NK-92 (cell line): ENCODE measurements around the gene TSPOAP1.
A peak's percentile ranks its signal among the peaks of the same experiment; 100 is the strongest.

ENCODE experiments used
- DNase-seq: peaks from one replicate; lab custom pipeline; 2025; ENCODE audit not compliant: unreplicated experiment; lab: John Stamatoyannopoulos, UW

Gene TSPOAP1

GRCh38 chr17:58340405-58340876 lies 11.8 kb upstream of the TSPOAP1 start:
- DNase-seq: no peak

DNA sequence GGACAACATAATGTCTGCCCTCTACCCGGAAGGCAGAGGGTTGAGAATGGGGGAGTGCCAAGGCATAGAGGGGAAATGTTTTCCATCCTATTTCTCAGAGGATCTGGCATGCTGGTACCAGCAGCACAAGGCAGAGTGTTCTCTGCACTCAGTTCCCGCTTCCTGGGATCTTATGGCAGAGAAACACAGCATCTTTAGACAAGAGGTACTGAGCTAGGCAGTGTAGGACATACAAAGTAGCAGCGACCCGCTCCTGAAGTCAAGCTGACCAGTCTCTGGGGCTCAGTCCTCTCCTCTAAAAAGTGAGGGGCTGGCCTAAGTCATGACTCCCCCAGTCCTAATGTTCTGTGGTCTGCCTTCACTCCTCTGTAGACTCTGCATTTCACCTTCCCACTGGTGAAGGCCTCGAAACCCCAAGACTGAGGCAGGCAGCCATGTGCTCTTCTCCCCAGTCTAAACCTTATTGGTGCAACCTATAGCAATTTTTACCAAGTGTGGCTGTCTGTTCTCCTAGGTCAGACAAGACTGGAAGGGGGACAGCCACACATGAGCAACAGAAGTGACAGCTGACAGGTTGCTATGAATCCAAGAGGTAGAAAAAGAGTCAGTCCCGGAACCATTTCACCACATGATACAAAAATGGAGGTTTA lies 11.3 kb upstream of the TSPOAP1 start:
- no peak for DNase-seq

DNA sequence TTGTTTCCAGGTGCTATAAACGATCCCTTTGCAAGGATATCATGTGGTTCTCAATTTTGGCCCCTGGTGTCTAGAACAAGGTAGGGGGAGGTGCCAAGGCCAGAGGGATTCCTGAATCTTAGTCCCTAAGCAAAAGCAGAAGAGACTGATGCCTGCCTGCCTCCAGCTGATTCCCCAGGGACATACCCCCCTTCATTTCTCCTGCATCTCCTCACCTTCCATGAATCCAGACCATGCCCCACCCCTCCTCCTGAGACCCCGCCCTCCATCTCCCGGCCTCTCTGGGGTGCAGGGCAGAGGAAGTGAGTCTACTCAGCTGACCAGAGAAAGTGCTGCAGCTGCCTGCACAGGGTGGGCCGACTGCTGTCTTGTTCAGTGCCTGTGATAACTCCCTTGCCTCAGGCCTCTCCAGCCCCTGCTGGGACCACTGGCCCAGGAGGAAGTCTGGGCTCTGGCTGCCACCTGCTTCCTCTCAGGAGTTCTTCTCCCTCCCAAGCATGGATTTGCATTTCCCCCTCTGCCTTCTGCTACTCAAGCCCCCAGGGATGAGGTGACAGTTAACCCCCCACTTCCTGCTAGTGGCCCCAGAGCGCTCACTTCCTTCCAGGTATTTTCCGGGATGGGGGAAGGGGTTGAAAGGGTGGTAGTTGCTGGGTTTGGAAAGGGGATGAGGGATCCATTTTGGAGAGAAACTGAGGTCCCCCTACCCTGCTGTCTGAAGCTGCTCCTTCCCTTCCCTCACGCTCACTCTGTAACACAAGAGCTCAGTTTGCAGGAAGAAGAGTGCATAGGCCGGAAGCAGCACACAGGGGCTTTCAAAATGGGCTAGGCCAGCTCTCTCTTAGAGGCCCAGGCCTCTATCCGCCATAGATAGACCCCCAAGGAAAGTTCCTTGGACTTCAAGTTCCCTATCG lies 10.5 kb upstream of the TSPOAP1 start:
- DNase-seq: no peak

DNA sequence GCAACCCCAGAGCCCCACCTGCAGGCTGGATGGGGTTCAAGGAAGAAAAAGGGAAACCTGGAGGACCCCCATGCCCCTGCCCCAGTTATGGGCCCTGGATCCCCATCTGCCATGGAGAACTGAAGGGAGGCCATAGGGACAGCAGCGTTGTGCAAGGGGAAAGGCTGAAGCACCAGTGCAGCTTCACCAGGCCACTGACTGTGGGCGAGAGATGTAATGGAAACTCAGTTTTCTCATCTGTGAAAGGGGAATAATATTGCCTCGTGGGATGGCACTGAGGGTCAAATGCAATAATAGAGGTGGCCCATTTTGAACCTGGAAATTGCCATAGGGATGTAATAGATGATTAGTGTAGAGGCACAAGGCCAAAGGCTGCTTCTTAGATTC lies 9.9 kb upstream of the TSPOAP1 start:
- no peak for DNase-seq

GRCh38 chr17:58337600-58338453 lies 9.2 kb upstream of the TSPOAP1 start:
- DNase-seq: peak; percentile 33

- DNase-seq: no peak
Observed at GRCh38 chr17:58337210-58337599, 8.6 kb upstream of the TSPOAP1 start.

DNA sequence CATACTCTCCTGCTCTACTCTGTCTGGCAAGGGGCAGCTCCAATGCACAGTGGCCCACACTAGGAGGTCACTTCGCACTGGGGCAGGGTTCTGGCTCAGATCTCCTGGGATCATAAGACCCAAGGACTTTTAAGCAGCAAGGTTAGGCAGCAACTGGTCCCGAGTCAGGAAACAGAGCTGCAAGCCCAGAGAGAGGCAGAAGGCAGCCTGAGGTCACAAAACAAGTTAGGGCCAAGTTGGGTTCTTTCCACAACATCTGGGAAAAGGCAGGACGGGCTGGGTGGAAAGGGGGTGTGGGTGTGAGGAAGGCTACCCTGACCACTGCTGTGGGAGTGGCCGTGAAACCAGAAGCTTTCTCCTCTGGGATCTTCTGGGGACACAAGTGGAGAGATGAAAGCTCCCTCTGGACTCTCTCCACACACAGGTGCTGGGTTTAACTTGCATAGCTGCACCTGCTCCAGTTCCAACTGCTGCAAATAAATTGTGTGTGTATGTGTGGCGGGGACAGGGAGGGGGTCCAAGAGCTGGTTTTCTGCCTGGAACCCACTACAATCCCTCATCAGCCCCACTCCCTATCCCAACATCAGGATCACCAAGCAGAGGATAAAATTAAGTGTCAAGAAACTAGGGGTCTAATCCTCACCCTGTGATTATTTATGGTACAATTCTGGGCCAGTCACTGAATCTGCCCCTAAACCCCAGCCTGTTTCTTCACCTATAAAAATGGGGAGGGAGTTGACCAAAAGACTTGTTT lies 8.0 kb upstream of the TSPOAP1 start:
- DNase-seq: no peak

- DNase-seq: no peak
Observed at GRCh38 chr17:58335779-58336455, 7.3 kb upstream of the TSPOAP1 start.

DNA sequence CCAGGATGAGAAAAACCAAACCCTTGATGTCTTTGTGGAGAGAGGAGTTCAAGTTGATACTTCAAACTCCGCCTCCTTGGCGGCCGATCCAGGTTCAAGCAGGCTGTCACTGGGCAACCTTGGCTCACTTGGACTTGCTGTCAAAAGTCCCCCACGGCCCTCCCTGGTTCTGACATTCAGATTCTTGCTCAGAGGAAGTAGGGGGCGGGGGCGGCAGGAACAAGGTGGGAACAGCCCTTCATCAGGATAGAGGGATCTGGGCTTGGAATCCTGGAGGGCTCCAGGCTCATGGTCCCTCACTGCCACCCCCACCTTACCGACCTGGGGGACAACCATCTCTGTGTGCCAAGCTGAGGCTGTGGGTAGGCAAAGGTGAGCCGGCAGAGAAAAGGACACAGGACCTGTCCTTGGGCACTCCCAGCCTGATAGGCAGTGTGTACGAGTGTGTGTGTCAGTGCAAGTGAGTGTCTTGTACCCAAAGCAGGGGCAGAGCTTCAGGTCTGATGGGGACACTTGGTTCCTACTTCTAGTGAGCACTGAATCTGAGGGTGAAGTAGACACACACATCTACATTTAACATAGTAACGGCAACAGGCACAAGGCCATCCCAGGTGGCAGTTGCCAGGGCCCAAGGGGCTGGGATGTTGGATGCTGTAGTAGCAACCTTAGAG lies 6.6 kb upstream of the TSPOAP1 start:
- DNase-seq: no peak

GRCh38 chr17:58334661-58335060 lies 6.1 kb upstream of the TSPOAP1 start:
- no peak for DNase-seq

- no peak for DNase-seq
Observed at GRCh38 chr17:58334256-58334655, 5.7 kb upstream of the TSPOAP1 start.

DNA sequence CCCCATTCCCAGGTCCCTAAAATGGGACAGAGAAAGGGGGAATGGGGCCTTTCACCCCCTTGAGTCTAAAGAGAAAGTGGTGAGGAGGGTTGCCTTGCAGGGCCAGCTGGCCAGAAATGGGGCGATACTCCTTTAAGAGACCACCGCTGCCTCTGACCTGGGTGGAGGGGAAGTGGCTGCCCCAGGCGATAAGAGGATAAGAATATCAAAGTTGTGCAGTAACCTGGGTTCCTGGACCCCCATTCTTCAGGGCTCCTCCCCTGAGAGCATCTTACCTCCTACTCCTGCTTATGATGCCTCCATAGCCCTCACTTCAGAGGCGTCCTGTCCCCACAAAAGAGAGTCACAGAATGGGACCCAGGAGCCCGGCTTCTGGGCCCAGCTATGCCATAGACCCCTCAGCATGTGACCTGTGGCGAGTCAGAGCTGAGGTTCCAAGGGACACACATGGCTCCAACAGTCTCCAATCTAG lies 5.2 kb upstream of the TSPOAP1 start:
- DNase-seq: no peak

- no peak for DNase-seq
Observed at GRCh38 chr17:58332778-58333735, 4.5 kb upstream of the TSPOAP1 start.

GRCh38 chr17:58331815-58332777 lies 3.5 kb upstream of the TSPOAP1 start:
- peak; percentile 35 for DNase-seq

GRCh38 chr17:58330997-58331814 lies 2.6 kb upstream of the TSPOAP1 start:
- DNase-seq: no peak

DNA sequence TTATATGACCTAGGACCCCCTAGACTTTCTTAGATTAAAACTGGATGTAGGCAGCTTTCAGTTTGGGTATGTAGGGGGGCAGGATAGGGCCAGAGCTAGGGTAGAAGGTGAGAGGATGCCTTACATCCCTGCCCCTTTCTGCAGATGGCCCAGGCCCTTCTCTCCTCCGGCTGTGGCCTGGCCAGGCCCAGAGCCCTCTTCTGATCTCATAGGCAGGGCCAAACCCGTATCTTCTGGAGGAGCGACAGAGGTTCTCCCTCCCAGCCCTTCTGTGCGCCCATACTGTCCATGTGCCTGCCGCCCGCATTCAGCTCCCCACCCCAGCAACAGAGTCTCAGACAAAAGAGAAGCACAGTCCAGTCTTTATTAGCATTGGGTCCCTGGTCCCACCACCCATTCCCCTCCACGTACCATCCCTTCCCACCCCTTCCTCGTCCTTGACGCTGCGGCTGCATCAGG lies 2.0 kb upstream of the TSPOAP1 start:
- DNase-seq: no peak
